Thoracic aorta (tissue), 2 donors: Measurements from ENCODE around the gene MMP14. TPM values are rescaled to one million over a fixed set of nuclear protein-coding genes. Genes with fewer than 3 reads are reported as not detected.

Source experiments
- ATAC-seq: fragments of 150-250 bp; one replicate; pipeline ENCODE4 v1.8.0; 2017; ENCODE audit warnings: low read depth; ENCODE audit not compliant: insufficient number of reproducible peaks, low FRiP score
- DNase-seq: peaks from one replicate; pipeline ENCODE4 v3.0.0-alpha.2; 2020; ENCODE audit warnings: low spot score
- H3K27ac ChIP-seq, 2 donors: fragments of 200-600 bp; sonication (generic); 1 replicate in 1 of 2; 2 replicates in 1 of 2; pipeline ENCODE4 v1.5.1; 2016; ENCODE audit warnings: mild to moderate bottlenecking in 2 of 2, moderate library complexity in 2 of 2
- H3K27me3 ChIP-seq: fragments of 200-600 bp; sonication (generic); replicated peaks from 2 replicates; pipeline ENCODE4 v1.6.0; 2016; ENCODE audit warnings: mild to moderate bottlenecking; ENCODE audit not compliant: insufficient read depth
- H3K36me3 ChIP-seq: fragments of 200-600 bp; sonication (generic); one replicate; pipeline ENCODE4 v1.5.1; 2016
- H3K4me1 ChIP-seq, 2 donors: fragments of 200-600 bp; sonication (generic); 1 replicate in 1 of 2; 2 replicates in 1 of 2; pipeline versions ENCODE4 v1.5.1 to v1.6.0; 2016; ENCODE audit warnings: low read depth in 2 of 2, mild to moderate bottlenecking in 1 of 2; ENCODE audit not compliant: control insufficient read depth in 1 of 2
- H3K4me3 ChIP-seq: fragments of 200-600 bp; sonication (generic); 2 replicates; pipeline ENCODE4 v1.5.1; 2016; ENCODE audit warnings: mild to moderate bottlenecking
- H3K9me3 ChIP-seq: fragments of 200-600 bp; sonication (generic); 2 replicates; pipeline ENCODE4 v1.5.1; 2016
- CTCF ChIP-seq: fragments of 200-600 bp; sonication (generic); IDR thresholded peaks from one replicate; pipeline ENCODE4 v1.5.1; 2019; ENCODE audit warnings: antibody characterized with exemption
- total RNA-seq, 2 donors: library from RNA; depleted of rRNA; stranded (reverse); fragments of >200 nt; gene quantifications; one replicate each; pipeline versions ENCODE4 v1.1.0 to v1.2.3, GENCODE V29; 2016

The MMP14 gene
- total RNA-seq, 2 donors from 2014 or later, result 160 to 182 TPM

GRCh38 chr14:22829661-22830442 is 6.5 kb upstream of the MMP14 start, which contains the start of gene MRPL52:
MRPL52 (plus strand) TSS chr14:22829887; CDS start chr14:22829913, 26 bp downstream.
- peaks cover 7 to 16% of the 10 kb centered on the region in 2 donors for H3K4me1 ChIP-seq
- H3K27me3 ChIP-seq, result no peaks in the 10 kb centered on the region
- H3K9me3 ChIP-seq, result no peaks in the 10 kb centered on the region
- H3K27ac ChIP-seq, result peak within 1 kb of the TSS; percentile 60 to 70
- H3K36me3 ChIP-seq, result no peaks in the 10 kb centered on the region
- no peak for TF ChIP-seq CTCF
- peak within 1 kb of the TSS; percentile 92 for H3K4me3 ChIP-seq
- DNase-seq (no peak), ATAC-seq (peak; percentile 86)

DNA sequence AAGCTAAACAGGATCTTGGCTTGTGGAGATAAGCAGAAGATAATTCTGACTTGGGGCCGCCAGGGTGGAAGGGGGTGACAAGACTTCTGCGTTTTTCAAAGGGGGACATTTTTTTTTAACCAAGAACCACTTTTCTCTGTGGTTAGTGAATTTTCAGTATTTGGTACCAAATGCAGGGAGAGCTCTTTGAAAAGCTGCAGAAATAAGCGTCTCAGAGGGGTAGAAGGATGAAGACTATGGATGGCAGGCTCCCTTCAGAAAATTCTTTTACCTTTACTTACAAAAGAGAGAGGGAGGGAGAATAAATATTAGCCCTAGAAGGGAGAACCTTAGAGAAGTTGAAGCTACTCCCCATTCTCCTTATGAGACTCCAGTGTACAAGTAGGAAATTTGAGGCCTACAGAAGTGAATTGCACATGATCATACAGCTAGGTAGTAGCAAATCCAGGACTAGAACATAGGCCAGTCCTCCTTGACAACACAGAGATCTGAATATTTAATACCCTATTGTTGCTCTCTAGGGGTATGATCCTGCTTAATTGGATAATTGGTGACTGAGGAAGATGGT is 5.9 kb upstream of the MMP14 start:
- H3K9me3 ChIP-seq, result no peaks in the 10 kb centered on the region
- no peaks in the 10 kb centered on the region for H3K36me3 ChIP-seq
- DNase-seq (no peak), ATAC-seq (no peak)
- no peak for TF ChIP-seq CTCF
- no peak overlapping the region for H3K27ac ChIP-seq
- peak overlapping the region; percentile 92 for H3K4me3 ChIP-seq
- no peaks in the 10 kb centered on the region for H3K27me3 ChIP-seq
- H3K4me1 ChIP-seq, result peaks cover 7 to 14% of the 10 kb centered on the region in 2 donors

DNA sequence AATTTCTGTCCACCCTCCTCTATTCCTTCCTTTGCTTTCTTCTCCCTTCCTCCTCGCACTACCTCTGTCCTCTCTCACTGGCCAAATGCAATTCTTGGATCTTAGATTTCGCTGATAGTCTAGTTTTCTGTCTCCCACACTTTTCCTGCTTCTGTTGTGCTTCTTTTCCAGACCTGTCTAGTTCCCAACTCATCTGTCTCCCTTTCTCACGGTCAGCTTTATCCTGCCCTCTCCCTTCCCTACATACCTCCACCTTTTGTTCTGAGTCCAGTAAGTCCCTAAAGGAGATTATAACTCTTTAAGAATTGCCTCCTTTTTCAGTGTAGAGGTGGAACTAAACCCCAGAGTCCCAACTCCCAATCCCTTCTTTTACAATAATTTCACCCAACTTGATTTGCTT is 880 bp upstream of the MMP14 start:
- Histone ChIP-seq H3K4me3 (no peak overlapping the region), H3K36me3 (no peaks in the 10 kb centered on the region), H3K4me1 (peaks cover 19 to 29% of the 10 kb centered on the region in 2 donors), H3K9me3 (no peaks in the 10 kb centered on the region), H3K27me3 (no peaks in the 10 kb centered on the region), H3K27ac (peak overlapping the region in 1 of 2 donors; percentile 98)
- no peak for DNase-seq
- ATAC-seq, result no peak
- TF ChIP-seq CTCF, result no peak

DNA sequence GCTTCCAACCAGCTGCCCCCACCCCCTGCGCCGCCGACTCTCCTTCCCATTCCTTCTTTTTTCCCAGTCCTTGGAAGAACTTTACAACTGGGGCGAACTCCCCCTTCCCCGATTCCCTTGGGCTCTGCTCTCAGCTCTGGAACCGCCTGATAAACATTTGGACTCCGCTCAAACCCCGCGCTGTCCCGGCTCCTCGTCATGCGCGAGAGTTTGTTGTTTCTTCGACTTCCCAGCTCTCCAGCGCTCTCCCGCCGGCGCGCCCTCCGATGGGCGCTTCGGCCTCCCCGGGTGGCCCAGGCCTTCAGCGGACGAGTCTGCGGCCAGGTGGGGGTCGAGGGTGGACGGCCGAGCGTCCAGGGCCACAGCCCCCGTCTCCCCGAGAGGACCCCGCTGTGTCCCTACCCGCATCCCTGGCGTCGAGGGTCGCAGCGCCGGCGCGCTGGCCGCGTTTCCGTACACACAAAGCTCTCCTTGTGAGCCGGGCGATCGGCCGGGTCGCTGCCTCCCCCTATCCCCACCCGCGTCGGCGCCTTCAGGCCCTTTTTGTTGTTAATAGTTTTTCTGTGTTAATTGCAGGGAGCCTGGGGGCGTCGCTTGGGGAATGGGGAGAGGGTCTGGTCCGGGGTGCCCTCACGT is 847 bp downstream of the MMP14 start:
- H3K27me3 ChIP-seq, result no peaks in the 10 kb centered on the region
- peaks cover 16 to 35% of the 10 kb centered on the region in 2 donors for H3K4me1 ChIP-seq
- TF ChIP-seq CTCF, result no peak
- DNase-seq (no peak), ATAC-seq (peak; percentile 19)
- H3K9me3 ChIP-seq, result no peaks in the 10 kb centered on the region
- peak overlapping the region; percentile 95 to 98 for H3K27ac ChIP-seq
- H3K36me3 ChIP-seq, result peaks cover 17% of the 10 kb centered on the region
- peak overlapping the region; percentile 96 for H3K4me3 ChIP-seq
